GM19099 (cell line): ENCODE data around the gene TTYH1.

Experiments
- POLR2A ChIP-seq: IDR thresholded peaks from 3 replicates; pipeline ENCODE4 v1.6.1; 2011; ENCODE audit warnings: low read depth; ENCODE audit not compliant: insufficient read length; ENCODE audit errors: extremely low read depth

TTYH1 gene

GRCh38 chr19:54431255-54431838 is 16.1 kb downstream of the TTYH1 start:
- TF ChIP-seq POLR2A, result no peak

- TF ChIP-seq POLR2A, result no peak
These were observed 17.0 kb downstream of the TTYH1 start for GRCh38 chr19:54432144-54432738.

- TF ChIP-seq POLR2A, result no peak
These were observed 18.4 kb downstream of the TTYH1 start for GRCh38 chr19:54433697-54434096.

GRCh38 chr19:54434112-54434872 is 19.0 kb downstream of the TTYH1 start:
- TF ChIP-seq POLR2A, result no peak

GRCh38 chr19:54434873-54435214 is 19.6 kb downstream of the TTYH1 start:
- no peak for TF ChIP-seq POLR2A

- TF ChIP-seq POLR2A, result no peak
These were observed 20.3 kb downstream of the TTYH1 start for GRCh38 chr19:54435551-54436016.

- no peak for TF ChIP-seq POLR2A
These were observed 20.8 kb downstream of the TTYH1 start for GRCh38 chr19:54436031-54436523.

- TF ChIP-seq POLR2A, result no peak
These were observed 21.5 kb downstream of the TTYH1 start for GRCh38 chr19:54436628-54437252.

GRCh38 chr19:54439174-54439851 is 24.0 kb downstream of the TTYH1 start:
- no peak for TF ChIP-seq POLR2A

GRCh38 chr19:54440641-54441040 is 25.4 kb downstream of the TTYH1 start:
- no peak for TF ChIP-seq POLR2A

GRCh38 chr19:54444737-54445136 is 29.5 kb downstream of the TTYH1 start:
- no peak for TF ChIP-seq POLR2A

- TF ChIP-seq POLR2A, result no peak
These were observed 32.9 kb downstream of the TTYH1 start for GRCh38 chr19:54448040-54448773.

GRCh38 chr19:54448774-54449700 is 33.8 kb downstream of the TTYH1 start, which contains the start of gene LENG8:
TSS of gene LENG8 (plus strand) at chr19:54449199. CDS start at chr19:54451345, 2,146 bp downstream.
- peak; percentile 98 for TF ChIP-seq POLR2A
